Caco-2 (cell line): ENCODE measurements around the gene CAMSAP1. TPM values are rescaled to one million over a fixed set of nuclear protein-coding genes. Genes with fewer than 3 reads are reported as not detected.

Experiments
- BruUV-seq: library from RNA; stranded (reverse); fragments of 400-500 nt; replicated peaks from 2 replicates; lab custom pipeline; 2021; lab: Mats Ljungman, UMichigan
- CTCF ChIA-PET: fragments of 300-600 bp; sonication (Branson Sonifier 250); formaldehyde crosslinking; loops from one replicate; lab custom pipeline; 2022; ENCODE audit warnings: antibody characterized with exemption; lab: Charles Lee
- POLR2A ChIA-PET: fragments of 300-600 bp; sonication (Branson Sonifier 250); formaldehyde crosslinking; loops from one replicate; lab custom pipeline; 2022; ENCODE audit warnings: antibody characterized with exemption; lab: Charles Lee
- DNase-seq, 2 experiments: peaks; one replicate each; pipeline versions ENCODE4 v3.0.0 to v3.0.0-alpha.2; 2020 to 2022
- H3K27me3 ChIP-seq: replicated peaks from 2 replicates; pipeline ENCODE4 v1.6.0; 2011; ENCODE audit warnings: low read length; ENCODE audit not compliant: control insufficient read depth, insufficient read depth
- H3K36me3 ChIP-seq: 2 replicates; pipeline ENCODE4 v1.5.1; 2011; ENCODE audit warnings: low read length; ENCODE audit not compliant: control insufficient read depth, insufficient read depth
- H3K4me1 ChIP-seq: fragments of 250-450 bp; sonication (Bioruptor Pico); 2 replicates; pipeline ENCODE4 v1.5.1; 2020; ENCODE audit warnings: mild to moderate bottlenecking
- H3K4me3 ChIP-seq: 2 replicates; pipeline ENCODE4 v1.5.1; 2011; ENCODE audit warnings: low read depth, mild to moderate bottlenecking, control low read depth, low read length
- H3K9me3 ChIP-seq: fragments of 250-450 bp; sonication (Bioruptor Pico); 2 replicates; pipeline ENCODE4 v1.5.1; 2020; ENCODE audit warnings: mild to moderate bottlenecking, moderate library complexity
- H3K27ac Mint-ChIP-seq: one replicate; pipeline ENCODE4 v1.8.0; 2022; ENCODE audit warnings: mixed read lengths; ENCODE audit not compliant: unreplicated experiment
- H3K27me3 Mint-ChIP-seq: one replicate; pipeline ENCODE4 v1.8.0; 2022; ENCODE audit warnings: mixed read lengths; ENCODE audit not compliant: insufficient read depth, unreplicated experiment
- H3K36me3 Mint-ChIP-seq: one replicate; pipeline ENCODE4 v1.8.0; 2022; ENCODE audit warnings: mild to moderate bottlenecking, mixed read lengths; ENCODE audit not compliant: insufficient read depth, unreplicated experiment
- H3K4me1 Mint-ChIP-seq: one replicate; pipeline ENCODE4 v1.8.0; 2022; ENCODE audit warnings: low read depth, mixed read lengths; ENCODE audit not compliant: unreplicated experiment
- H3K4me3 Mint-ChIP-seq: one replicate; pipeline ENCODE4 v1.8.0; 2022; ENCODE audit warnings: mild to moderate bottlenecking, moderate library complexity, mixed read lengths; ENCODE audit not compliant: unreplicated experiment
- H3K9me3 Mint-ChIP-seq: one replicate; pipeline ENCODE4 v1.8.0; 2022; ENCODE audit warnings: mixed read lengths; ENCODE audit not compliant: unreplicated experiment
- CTCF ChIP-seq, 2 experiments: fragments of 200-600 bp in 1 of 2; IDR thresholded peaks; 1 replicate in 1 of 2; 2 replicates in 1 of 2; pipeline versions ENCODE4 v1.5.1 to v1.8.0; 2011 to 2022; ENCODE audit warnings: antibody characterized with exemption in 1 of 2, control low read depth in 1 of 2, inconsistent platforms in 1 of 2, low read depth in 1 of 2, low read length in 1 of 2, mild to moderate bottlenecking in 1 of 2, moderate library complexity in 1 of 2; ENCODE audit not compliant: insufficient read depth in 1 of 2, severe bottlenecking in 1 of 2, unreplicated experiment in 1 of 2
- intact Hi-C: fragments of 100-400 bp; cut with micrococcal nuclease; formaldehyde crosslinking; loops from one replicate; pipeline ENCODE4 v1.10.0; 2022; ENCODE audit not compliant: unreplicated experiment
- total RNA-seq: library from RNA; stranded (reverse); gene quantifications from 2 replicates; pipeline ENCODE4 v1.2.3, GENCODE V29; 2022

CAMSAP1 gene
- total RNA-seq, 1 experiment from 2014 or later = 31.3 TPM

GRCh38 chr9:135764731-135765130 lies 142.6 kb downstream of the CAMSAP1 start:
- H3K27ac Mint-ChIP-seq = no peak overlapping the region
- no peak for TF ChIP-seq CTCF (IDR thresholded peaks at IDR 0.05; ENCODE audit: insufficient read depth in 1 of 2, low read depth in 1 of 2, low read length in 1 of 2, severe bottlenecking in 1 of 2, unreplicated experiment in 1 of 2)
- Histone ChIP-seq H3K4me1 (no peaks in the 10 kb centered on the region), H3K4me3 (no peak overlapping the region), H3K9me3 (0 out of 2 replicates have a peak, but pooled peaks cover 3% of the 10 kb centered on the region), H3K27me3 (no peaks in the 10 kb centered on the region), H3K36me3 (no peaks in the 10 kb centered on the region)
- H3K36me3 Mint-ChIP-seq = no peaks in the 10 kb centered on the region
- ChIA-PET POLR2A (no interaction called here), CTCF (no interaction called here)
- no peaks in the 10 kb centered on the region for H3K4me1 Mint-ChIP-seq
- BruUV-seq = no TSS peak
- no peak for DNase-seq
- intact Hi-C loops = no loop called here
- H3K4me3 Mint-ChIP-seq = no peak overlapping the region
- H3K9me3 Mint-ChIP-seq = no peaks in the 10 kb centered on the region
- peaks cover 3% of the 10 kb centered on the region for H3K27me3 Mint-ChIP-seq

GRCh38 chr9:135763716-135764446 lies 143.5 kb downstream of the CAMSAP1 start:
- no peaks in the 10 kb centered on the region for H3K27me3 ChIP-seq
- DNase-seq = no peak
- intact Hi-C loops = no loop called here
- H3K36me3 ChIP-seq = no peaks in the 10 kb centered on the region
- no peaks in the 10 kb centered on the region for H3K9me3 Mint-ChIP-seq
- H3K4me3 ChIP-seq = no peak overlapping the region
- H3K9me3 ChIP-seq = 0 out of 2 replicates have a peak, but pooled peaks cover 3% of the 10 kb centered on the region
- H3K27ac Mint-ChIP-seq = no peak overlapping the region
- no TSS peak for BruUV-seq
- ChIA-PET POLR2A (no interaction called here), CTCF (no interaction called here)
- no peaks in the 10 kb centered on the region for H3K4me1 Mint-ChIP-seq
- no peak for TF ChIP-seq CTCF (IDR thresholded peaks at IDR 0.05; ENCODE audit: insufficient read depth in 1 of 2, low read depth in 1 of 2, low read length in 1 of 2, severe bottlenecking in 1 of 2, unreplicated experiment in 1 of 2)
- H3K4me3 Mint-ChIP-seq = no peak overlapping the region
- H3K4me1 ChIP-seq = no peaks in the 10 kb centered on the region
- H3K36me3 Mint-ChIP-seq = no peaks in the 10 kb centered on the region
- H3K27me3 Mint-ChIP-seq = peaks cover 3% of the 10 kb centered on the region

GRCh38 chr9:135762921-135763320 lies 144.4 kb downstream of the CAMSAP1 start:
- no TSS peak for BruUV-seq
- DNase-seq = no peak
- TF ChIP-seq CTCF (IDR thresholded peaks at IDR 0.05; ENCODE audit: insufficient read depth in 1 of 2, low read depth in 1 of 2, low read length in 1 of 2, severe bottlenecking in 1 of 2, unreplicated experiment in 1 of 2) = no peak

More at GRCh38 chr9:135762921-135763320, 144.4 kb downstream of the CAMSAP1 start:
- 0 out of 2 replicates have a peak, but pooled peaks cover 3% of the 10 kb centered on the region for H3K9me3 ChIP-seq
- no peaks in the 10 kb centered on the region for H3K4me1 Mint-ChIP-seq
- H3K36me3 Mint-ChIP-seq = no peaks in the 10 kb centered on the region
- H3K4me1 ChIP-seq = no peaks in the 10 kb centered on the region
- no peak overlapping the region for H3K4me3 ChIP-seq
- no peaks in the 10 kb centered on the region for H3K9me3 Mint-ChIP-seq
- no peak overlapping the region for H3K4me3 Mint-ChIP-seq
- H3K27ac Mint-ChIP-seq = no peak overlapping the region
- peaks cover 3% of the 10 kb centered on the region for H3K27me3 Mint-ChIP-seq
- POLR2A ChIA-PET = no interaction called here
- no peaks in the 10 kb centered on the region for H3K36me3 ChIP-seq
- CTCF ChIA-PET = no interaction called here
- H3K27me3 ChIP-seq = no peaks in the 10 kb centered on the region
- intact Hi-C loops = no loop called here
